ENCODE results near the gene AFF3.
"Not testable (repeated sequence)": the region's sequence is repeated elsewhere in the genome, so short reads cannot be mapped to it uniquely, and the experiment has no call there.

Gene AFF3

DNA sequence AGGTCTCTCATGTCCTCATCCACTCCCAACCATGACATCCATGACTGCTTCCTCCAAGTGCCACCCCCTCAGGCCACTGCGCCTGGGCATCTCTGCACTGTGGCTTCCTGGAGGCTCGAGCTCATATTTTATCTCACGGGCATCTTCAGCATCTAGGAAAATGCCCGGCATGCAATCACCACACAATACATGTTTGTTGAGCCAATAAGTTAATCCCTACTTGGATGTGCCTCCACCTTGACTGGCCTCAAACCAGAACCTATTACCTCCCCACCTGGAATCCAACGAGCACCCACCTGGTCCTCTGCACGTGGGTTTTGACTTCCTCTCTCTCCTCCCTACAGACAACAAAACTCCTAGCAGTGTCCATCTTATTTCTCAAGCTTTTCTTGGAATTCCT is 453.7 kb downstream of the AFF3 start:
- DNase-seq, result no peak

GRCh38 chr2:99682275-99683060 is 459.9 kb downstream of the AFF3 start:
- no peak for DNase-seq

GRCh38 chr2:99680946-99681345 is 461.4 kb downstream of the AFF3 start:
- DNase-seq, result no peak

DNA sequence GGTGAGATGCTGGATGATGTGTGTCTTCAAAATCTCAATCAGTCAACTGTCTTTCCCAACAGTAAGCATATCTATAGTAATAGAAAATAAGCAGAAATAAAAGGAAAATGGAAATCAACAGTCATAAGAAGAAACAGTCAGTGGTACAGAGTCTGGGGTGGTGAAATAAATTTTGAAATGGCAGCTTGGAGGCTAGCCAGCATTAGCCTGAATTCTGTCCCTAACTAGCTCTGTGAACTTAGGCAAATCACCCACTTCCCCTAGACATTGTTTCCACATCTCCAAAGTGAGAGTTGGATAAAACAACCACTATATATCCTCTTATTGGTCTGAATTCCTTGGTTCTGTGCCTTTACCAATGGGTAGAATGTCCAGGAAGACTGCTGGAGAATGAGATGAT is 462.9 kb downstream of the AFF3 start:
- DNase-seq, result no peak

DNA sequence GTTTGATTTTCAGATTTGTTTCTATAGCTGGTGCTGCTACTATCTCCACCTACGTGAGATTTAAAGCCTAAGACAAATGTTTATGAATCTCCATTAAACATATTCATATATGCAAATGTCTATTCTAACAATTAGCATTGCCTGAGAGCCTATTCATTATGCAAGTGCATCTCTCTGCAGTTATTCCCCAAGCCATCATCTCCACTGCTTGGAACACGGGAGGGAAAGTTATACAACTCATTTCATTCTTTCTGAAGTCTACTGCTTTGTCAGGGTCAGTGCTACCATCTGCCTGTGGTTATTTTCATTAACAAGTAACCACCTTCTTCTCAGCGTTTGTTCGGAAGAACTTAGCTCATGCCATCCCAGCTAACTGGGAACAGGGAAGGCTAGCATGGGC is 463.8 kb downstream of the AFF3 start:
- DNase-seq, result no peak

DNA sequence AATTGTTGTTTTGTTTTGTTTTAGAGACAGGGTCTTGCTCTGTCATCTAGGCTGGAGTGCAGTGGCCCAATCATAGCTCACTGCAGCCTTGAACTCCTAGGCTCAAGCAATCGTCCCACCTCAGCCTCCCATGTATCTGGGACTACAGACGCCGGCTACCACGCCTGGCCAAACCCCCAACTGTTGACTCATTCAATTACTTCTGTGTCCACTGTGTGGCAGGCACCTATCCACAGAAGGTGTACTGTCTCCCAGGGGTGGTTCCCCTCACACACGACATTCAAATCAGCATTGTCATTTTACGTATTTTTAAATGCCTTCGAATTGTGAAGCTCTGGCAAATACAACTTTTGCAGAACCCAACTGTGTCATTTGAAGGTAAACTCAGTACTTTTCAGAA is 464.6 kb downstream of the AFF3 start:
- no peak for DNase-seq

DNA sequence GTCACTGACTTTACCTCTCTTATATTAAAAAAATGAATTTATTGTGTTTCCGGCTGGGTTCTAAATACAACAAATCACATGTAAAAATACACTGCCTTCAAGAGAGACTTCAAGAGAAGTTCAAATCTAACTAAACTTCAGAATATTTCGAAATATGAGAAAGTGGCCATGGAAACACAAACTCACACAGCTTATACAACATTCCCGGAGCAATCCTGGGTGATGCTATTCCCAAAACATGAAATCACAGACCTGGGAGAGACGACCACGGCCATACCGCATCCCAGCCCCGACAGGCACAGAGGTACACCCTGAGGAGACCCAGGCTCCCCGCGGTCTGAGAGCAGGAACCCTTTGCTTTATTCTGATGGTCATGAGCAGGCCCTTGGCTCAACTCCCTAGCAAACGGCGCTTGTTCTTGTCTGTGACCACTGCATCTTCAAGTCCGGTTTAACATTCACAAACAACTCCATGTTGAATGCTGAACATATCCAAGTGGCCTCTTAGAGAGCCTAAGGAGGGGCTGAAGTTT is 467.2 kb downstream of the AFF3 start:
- no peak for DNase-seq

- no peak for DNase-seq
These were observed 468.3 kb downstream of the AFF3 start for GRCh38 chr2:99674090-99674489.

DNA sequence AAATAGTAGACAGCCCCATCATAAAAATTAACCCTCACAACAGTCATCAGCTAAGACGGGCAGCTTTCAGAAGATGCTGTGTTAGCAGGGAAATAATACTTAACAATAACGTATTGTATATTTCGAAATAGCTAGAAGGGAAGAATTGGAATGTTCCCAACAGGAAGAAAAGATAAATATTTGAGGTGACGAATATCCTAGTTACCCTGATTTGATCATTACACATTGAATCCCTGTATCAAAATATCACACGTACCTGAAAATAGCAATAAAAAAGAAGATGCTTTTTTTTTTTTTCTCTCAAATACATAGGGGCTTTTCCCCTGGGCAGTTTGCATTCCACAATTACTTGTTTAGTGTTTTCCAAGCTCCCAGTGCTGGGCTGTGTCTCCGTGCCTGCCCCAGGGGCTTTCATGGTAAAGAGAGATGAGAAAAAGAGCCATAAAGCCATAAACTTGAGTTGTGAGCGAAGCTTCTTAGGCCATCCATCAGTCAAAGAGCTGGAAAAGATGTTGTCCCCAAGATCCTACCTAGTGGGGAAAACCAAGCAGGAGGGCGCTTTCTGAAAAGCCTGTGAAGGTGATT is 469.5 kb downstream of the AFF3 start:
- no peak for DNase-seq

DNA sequence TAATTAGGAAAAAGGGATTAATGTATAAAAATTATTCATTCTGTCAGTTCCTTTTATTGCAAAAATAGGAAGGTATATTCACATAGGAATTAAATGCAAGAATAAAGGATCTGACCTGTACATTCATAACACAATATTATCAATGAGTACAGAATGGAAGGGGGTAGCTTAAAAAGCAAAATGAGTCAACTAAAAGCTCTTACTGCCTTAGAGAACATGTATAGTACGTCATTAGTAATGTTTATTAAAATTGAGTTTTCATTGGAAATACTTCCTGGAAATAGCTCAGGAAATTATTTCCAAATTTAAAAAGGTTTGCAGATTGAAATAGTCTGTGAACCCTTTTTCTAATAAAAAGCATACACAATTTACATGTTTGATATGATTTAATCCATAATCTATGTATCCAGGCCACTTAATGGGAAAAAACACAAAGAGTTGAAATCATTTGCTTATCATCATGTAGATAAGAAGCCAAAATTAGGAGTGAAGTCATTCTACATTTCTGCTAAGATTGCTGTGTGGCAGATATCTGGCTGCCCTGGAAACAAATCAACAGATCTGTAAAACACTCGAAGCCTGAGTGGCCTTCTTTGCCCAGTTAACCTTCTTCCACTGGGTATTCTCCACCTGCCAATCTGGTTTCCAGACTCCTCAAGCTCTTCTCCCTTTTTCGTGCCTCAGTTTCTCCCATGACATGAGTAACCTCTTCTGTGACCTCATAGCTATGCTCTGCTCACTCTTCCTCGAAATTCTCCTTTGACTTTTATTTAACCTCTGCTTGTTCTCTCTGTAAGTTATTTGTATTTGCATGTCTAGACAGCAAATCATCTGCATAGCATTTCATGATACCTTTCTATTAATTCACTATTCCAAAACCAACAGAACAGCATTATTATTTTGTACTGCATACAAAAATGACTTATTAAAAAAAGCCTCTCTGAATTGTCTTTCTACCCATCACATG is 471.3 kb downstream of the AFF3 start:
- no peak for DNase-seq

- no peak for DNase-seq
These were observed 476.1 kb downstream of the AFF3 start for GRCh38 chr2:99666256-99666655.

DNA sequence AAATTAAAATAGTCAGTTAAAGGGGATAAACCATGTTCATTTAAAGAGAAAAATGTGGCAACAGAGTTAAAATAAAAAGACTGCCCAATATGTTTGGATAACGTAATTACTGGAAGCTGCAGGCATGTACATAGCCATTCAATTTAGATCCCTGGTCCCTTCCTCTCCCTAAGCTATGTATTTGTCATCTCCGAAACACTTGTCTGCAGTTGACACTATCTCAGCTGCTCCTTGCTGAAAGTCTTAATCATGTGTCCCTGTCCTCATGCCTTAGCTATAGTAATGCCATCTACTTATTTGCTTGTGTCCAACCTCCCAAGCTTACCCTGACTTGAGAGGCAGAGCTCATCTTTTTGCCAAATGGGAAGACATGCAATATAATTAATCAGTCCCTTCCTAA is 478.7 kb downstream of the AFF3 start:
- DNase-seq, result no peak

DNA sequence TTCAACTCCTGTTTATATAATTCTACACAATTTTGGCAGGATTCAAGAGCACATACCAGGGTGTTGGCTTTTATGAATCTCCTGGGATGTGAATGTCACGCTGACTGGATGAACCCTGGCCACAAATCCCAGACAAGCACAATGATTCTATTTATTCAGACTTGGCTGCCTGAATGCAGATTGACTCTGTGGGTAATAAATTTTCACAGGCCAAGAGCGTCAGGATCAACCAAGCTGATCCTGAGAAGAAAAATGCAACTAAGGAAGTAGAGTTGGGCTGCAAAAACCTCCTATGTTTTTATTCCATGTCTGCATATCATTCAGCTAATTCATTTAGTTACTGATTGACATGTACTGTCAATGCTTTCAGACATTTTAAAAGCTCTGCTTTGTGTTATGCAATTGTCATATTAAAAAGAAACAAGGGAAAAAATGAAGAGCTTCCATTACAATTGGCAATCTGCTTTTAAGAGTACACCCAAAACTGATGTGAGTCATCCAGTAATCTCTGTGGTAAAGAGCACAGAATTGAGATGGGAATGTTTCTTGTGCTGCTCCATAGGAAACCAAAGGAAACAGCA is 479.5 kb downstream of the AFF3 start:
- peak; percentile 6 for DNase-seq

DNA sequence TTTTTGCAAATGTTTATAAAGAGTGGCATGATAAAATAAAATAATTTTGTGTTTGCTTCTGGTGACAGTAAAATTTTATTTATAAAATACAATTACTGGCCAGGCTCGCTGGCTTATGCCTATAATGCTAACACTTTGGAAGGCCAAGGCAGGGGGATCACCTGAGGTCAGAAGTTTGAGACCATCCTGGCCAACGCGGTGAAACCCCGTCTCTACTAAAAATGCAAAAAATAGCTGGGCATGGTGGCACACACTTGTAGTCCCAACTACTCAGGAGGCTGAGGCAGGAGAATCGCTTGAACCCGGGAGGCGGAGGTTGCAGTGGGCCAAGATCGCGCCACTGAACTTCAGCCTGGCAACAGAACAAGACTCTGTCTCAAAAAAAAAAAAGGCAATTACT is 480.6 kb downstream of the AFF3 start:
- not testable (repeated sequence) for DNase-seq

- DNase-seq, result no peak
These were observed 481.6 kb downstream of the AFF3 start for GRCh38 chr2:99660616-99661406.

GRCh38 chr2:99659874-99660273 is 482.5 kb downstream of the AFF3 start:
- no peak for DNase-seq

GRCh38 chr2:99657691-99658258 is 484.6 kb downstream of the AFF3 start:
- no peak for DNase-seq

DNA sequence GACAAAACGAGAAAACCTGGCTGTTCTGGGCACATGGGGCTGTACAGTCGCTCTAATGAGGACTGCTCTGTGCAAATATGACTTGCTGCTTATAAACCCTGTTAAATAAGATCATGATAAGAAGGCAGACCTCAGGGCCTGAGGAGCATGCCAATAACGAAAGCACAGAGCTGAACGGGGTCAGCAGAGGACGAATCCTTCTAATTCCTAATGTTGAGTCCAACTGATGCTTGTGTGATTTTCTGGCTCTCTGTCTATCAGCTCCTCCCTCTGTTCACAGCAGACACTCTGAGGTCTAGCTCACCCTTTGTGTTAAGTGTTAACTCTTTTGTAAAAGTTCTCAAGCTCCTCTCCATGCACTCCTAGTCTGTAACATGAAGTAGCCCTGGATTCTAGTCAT is 485.4 kb downstream of the AFF3 start:
- no peak for DNase-seq

DNA sequence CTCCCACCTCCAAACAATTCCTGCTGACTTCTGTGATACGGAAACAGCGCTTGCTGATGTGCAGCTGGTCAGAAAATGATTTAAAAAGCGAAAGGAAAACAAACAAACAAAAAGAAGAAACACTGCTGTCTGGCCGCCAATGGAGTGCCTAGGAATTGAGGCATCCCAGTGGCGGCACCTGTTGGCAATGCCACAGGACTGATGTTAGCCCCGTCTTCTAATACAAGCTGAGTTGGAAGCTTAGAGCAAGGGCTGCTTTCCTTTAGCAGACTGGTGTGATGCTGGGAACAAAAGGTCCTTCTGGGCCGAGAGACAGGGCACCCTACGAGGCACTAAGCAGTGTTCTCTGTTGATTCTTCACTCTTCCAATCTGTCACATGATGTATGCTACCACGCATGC is 489.0 kb downstream of the AFF3 start:
- DNase-seq, result no peak

- no peak for DNase-seq
These were observed 489.5 kb downstream of the AFF3 start for GRCh38 chr2:99652862-99653261.

- no peak for DNase-seq
These were observed 490.3 kb downstream of the AFF3 start for GRCh38 chr2:99651930-99652670.
